H9 (cell line): ENCODE data around the gene NUDT4. TPM values are rescaled to one million over a fixed set of nuclear protein-coding genes. Genes with fewer than 3 reads are reported as not detected.

ENCODE experiments used
- DNase-seq: peaks from one replicate; pipeline ENCODE4 v3.0.0-alpha.2; 2017
- H2AFZ ChIP-seq: one replicate; pipeline ENCODE4 v1.6.1; 2013; ENCODE audit warnings: mild to moderate bottlenecking, low read length, control low read depth, moderate library complexity
- H2AK5ac ChIP-seq: 2 replicates; pipeline ENCODE4 v1.6.1; 2013; ENCODE audit warnings: low read length, control low read depth, mixed read lengths; ENCODE audit not compliant: insufficient read length
- H2BK120ac ChIP-seq: one replicate; pipeline ENCODE4 v1.6.1; 2013; ENCODE audit warnings: low read depth, mild to moderate bottlenecking, low read length, control low read depth, inconsistent platforms; ENCODE audit not compliant: poor library complexity, severe bottlenecking
- H2BK12ac ChIP-seq: 2 replicates; pipeline ENCODE4 v1.6.1; 2013; ENCODE audit warnings: low read length, control low read depth, mixed read lengths, low read depth; ENCODE audit not compliant: insufficient read length
- H2BK15ac ChIP-seq: 2 replicates; pipeline ENCODE4 v1.6.1; 2013; ENCODE audit warnings: low read depth, low read length, control low read depth
- H2BK20ac ChIP-seq: one replicate; pipeline ENCODE4 v1.6.1; 2013; ENCODE audit warnings: low read depth, mild to moderate bottlenecking, low read length, control low read depth, inconsistent platforms; ENCODE audit not compliant: poor library complexity, severe bottlenecking
- H2BK5ac ChIP-seq: 2 replicates; pipeline ENCODE4 v1.6.1; 2013; ENCODE audit warnings: low read length, control low read depth, mixed read lengths; ENCODE audit not compliant: insufficient read length
- H3K14ac ChIP-seq: 2 replicates; pipeline ENCODE4 v1.6.1; 2013; ENCODE audit warnings: low read length, control low read depth; ENCODE audit not compliant: insufficient read depth
- H3K18ac ChIP-seq: 2 replicates; pipeline ENCODE4 v1.6.1; 2013; ENCODE audit warnings: low read depth, mild to moderate bottlenecking, mixed read lengths, low read length, control low read depth; ENCODE audit not compliant: insufficient read length
- H3K23ac ChIP-seq: 2 replicates; pipeline ENCODE4 v1.6.1; 2013; ENCODE audit warnings: low read length, control low read depth, mixed read lengths, low read depth; ENCODE audit not compliant: insufficient read length
- H3K23me2 ChIP-seq: 2 replicates; pipeline ENCODE4 v1.6.1; 2013; ENCODE audit warnings: low read depth, mild to moderate bottlenecking, mixed read lengths, low read length, control low read depth; ENCODE audit not compliant: insufficient read length, poor library complexity, severe bottlenecking
- H3K27ac ChIP-seq: 2 replicates; pipeline ENCODE4 v1.5.1; 2013; ENCODE audit warnings: low read length, control low read depth, mixed read lengths, low read depth; ENCODE audit not compliant: insufficient read length
- H3K27me3 ChIP-seq: 2 replicates; pipeline ENCODE4 v1.6.1; 2013; ENCODE audit warnings: low read length, control low read depth, inconsistent platforms; ENCODE audit not compliant: insufficient read depth
- H3K4ac ChIP-seq: 2 replicates; pipeline ENCODE4 v1.6.1; 2013; ENCODE audit warnings: low read depth, mild to moderate bottlenecking, control low read depth, inconsistent platforms, low read length, moderate library complexity
- H3K4me1 ChIP-seq: 2 replicates; pipeline ENCODE4 v1.6.1; 2013; ENCODE audit warnings: low read length, control low read depth, inconsistent platforms; ENCODE audit not compliant: insufficient read depth
- H3K4me2 ChIP-seq: 2 replicates; pipeline ENCODE4 v1.6.1; 2013; ENCODE audit warnings: low read length, control low read depth, mixed read lengths; ENCODE audit not compliant: insufficient read length, insufficient read depth
- H3K56ac ChIP-seq: 2 replicates; pipeline ENCODE4 v1.6.1; 2013; ENCODE audit warnings: low read depth, mild to moderate bottlenecking, mixed read lengths, low read length, control low read depth; ENCODE audit not compliant: insufficient read length
- H3K79me1 ChIP-seq: 2 replicates; pipeline ENCODE4 v1.6.1; 2013; ENCODE audit warnings: low read depth, mild to moderate bottlenecking, moderate library complexity, low read length, control low read depth, inconsistent platforms; ENCODE audit not compliant: insufficient read depth, poor library complexity, severe bottlenecking
- H3K79me2 ChIP-seq: 2 replicates; pipeline ENCODE4 v1.6.1; 2013; ENCODE audit warnings: low read length, control low read depth, inconsistent platforms; ENCODE audit not compliant: insufficient read depth
- H3K9ac ChIP-seq: 2 replicates; pipeline ENCODE4 v1.6.1; 2013; ENCODE audit warnings: low read length, control low read depth, mixed read lengths; ENCODE audit not compliant: insufficient read length; ENCODE audit errors: extremely low read depth
- H3K9me3 ChIP-seq: one replicate; pipeline ENCODE4 v1.6.1; 2013; ENCODE audit warnings: low read depth, low read length, inconsistent platforms; ENCODE audit not compliant: control insufficient read depth
- H3T11ph ChIP-seq: one replicate; pipeline ENCODE4 v1.6.1; 2013; ENCODE audit warnings: mild to moderate bottlenecking, low read length, control low read depth, inconsistent platforms
- H4K20me1 ChIP-seq: one replicate; pipeline ENCODE4 v1.6.1; 2013; ENCODE audit not compliant: control insufficient read depth, insufficient read length, insufficient read depth
- H4K5ac ChIP-seq: 2 replicates; pipeline ENCODE4 v1.6.1; 2013; ENCODE audit warnings: low read depth, mild to moderate bottlenecking, mixed read lengths, low read length, control low read depth; ENCODE audit not compliant: insufficient read length
- H4K8ac ChIP-seq: replicated peaks from 2 replicates; pipeline ENCODE4 v1.6.1; 2013; ENCODE audit warnings: low read length, control low read depth, mixed read lengths, low read depth; ENCODE audit not compliant: insufficient read length
- H4K91ac ChIP-seq: 2 replicates; pipeline ENCODE4 v1.6.1; 2013; ENCODE audit warnings: low read depth, mild to moderate bottlenecking, moderate library complexity, mixed read lengths, low read length, control low read depth; ENCODE audit not compliant: insufficient read length
- H3K27ac Mint-ChIP-seq, 3 experiments: 2 replicates in 2 of 3; 3 replicates in 1 of 3; pipeline ENCODE4 v1.8.0; 2020 to 2021; ENCODE audit warnings: mixed read lengths in 3 of 3, mild to moderate bottlenecking in 1 of 3, moderate library complexity in 1 of 3
- H3K27me3 Mint-ChIP-seq: 2 replicates; pipeline ENCODE4 v1.8.0; 2021; ENCODE audit warnings: low read depth, mild to moderate bottlenecking, moderate library complexity, mixed read lengths
- H3K36me3 Mint-ChIP-seq, 3 experiments: 2 replicates in 2 of 3; 3 replicates in 1 of 3; pipeline ENCODE4 v1.8.0; 2020 to 2021; ENCODE audit warnings: low read depth in 3 of 3, mixed read lengths in 3 of 3; ENCODE audit not compliant: insufficient read depth in 1 of 3
- H3K4me1 Mint-ChIP-seq, 2 experiments: 2 replicates each; pipeline ENCODE4 v1.8.0; 2020; ENCODE audit warnings: mixed read lengths in 2 of 2
- H3K4me3 Mint-ChIP-seq, 2 experiments: 2 replicates in 1 of 2; 3 replicates in 1 of 2; pipeline ENCODE4 v1.8.0; 2020 to 2021; ENCODE audit warnings: mild to moderate bottlenecking in 2 of 2, mixed read lengths in 2 of 2, moderate library complexity in 1 of 2
- H3K9me3 Mint-ChIP-seq, 2 experiments: 2 replicates in 1 of 2; 3 replicates in 1 of 2; pipeline ENCODE4 v1.8.0; 2020; ENCODE audit warnings: mild to moderate bottlenecking in 2 of 2, mixed read lengths in 2 of 2, moderate library complexity in 1 of 2
- WGBS: extraction: QIAGEN DNeasy Blood & Tissue Kit; methylation state at CpG from one replicate; pipeline ENCODE4 v1.1.7; 2013; ENCODE audit warnings: missing lambda C conversion rate, low lambda C conversion rate, mixed read lengths; ENCODE audit not compliant: insufficient read length; ENCODE audit errors: extremely low coverage; 5-methylcytosine and 5-hydroxymethylcytosine counted together
- total RNA-seq: library from RNA; stranded (reverse); gene quantifications from 2 replicates; pipeline ENCODE4 v1.2.1, GENCODE V29; 2021
- TF ChIP-seq, protein P1 (sequence below): fragments of 200-600 bp; sonication (generic); conservative IDR thresholded peaks from 3 replicates; pipeline ENCODE4 v1.8.0; 2021; ENCODE audit warnings: antibody characterized with exemption, mild to moderate bottlenecking

Gene NUDT4
- total RNA-seq, 1 experiment from 2014 or later, result 40.6 TPM

DNA sequence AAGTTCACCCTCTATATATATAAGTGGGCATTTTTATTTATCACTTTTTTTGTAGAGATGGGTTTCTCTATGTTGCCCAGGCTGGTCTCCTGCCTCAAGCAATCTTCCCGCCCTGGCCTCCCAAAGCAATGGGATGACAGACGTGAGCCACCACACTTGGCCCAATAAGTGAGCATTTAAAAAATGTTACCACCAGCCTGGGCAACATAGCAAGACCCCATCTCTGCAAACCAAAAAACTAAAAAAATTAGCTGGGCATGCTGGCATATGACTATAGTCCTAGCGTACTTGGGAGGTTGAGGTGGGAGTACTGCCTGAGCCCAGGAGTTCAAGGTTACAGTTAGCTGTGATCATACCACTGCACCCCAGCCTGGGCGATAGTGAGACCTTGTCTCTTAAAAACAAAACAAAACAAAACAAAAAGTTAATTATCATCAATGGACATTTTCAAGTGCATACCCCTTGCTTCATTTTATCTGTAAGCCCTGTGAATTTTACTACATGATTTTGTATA lies 40.3 kb downstream of the NUDT4 start:
- Histone ChIP-seq H4K20me1 (no peaks in the 10 kb centered on the region), H2AFZ (no peak overlapping the region), H2BK5ac (no peak overlapping the region), H4K91ac (no peak overlapping the region), H3K4me2 (no peak overlapping the region), H2BK12ac (no peak overlapping the region), H3K9me3 (no peaks in the 10 kb centered on the region), H3T11ph (no peak overlapping the region), H3K4ac (no peak overlapping the region), H2BK20ac (no peak overlapping the region), H3K79me1 (no peaks in the 10 kb centered on the region), H3K9ac (no peak overlapping the region), H4K8ac (no peak overlapping the region), H3K79me2 (peaks cover 54% of the 10 kb centered on the region), H3K4me1 (peaks cover 2% of the 10 kb centered on the region; the same call in 1 of the 2 replicates), H3K56ac (no peak overlapping the region), H2BK15ac (no peak overlapping the region), H3K23me2 (no peaks in the 10 kb centered on the region), H3K27ac (no peak overlapping the region), H2AK5ac (no peak overlapping the region), H4K5ac (no peak overlapping the region), H3K18ac (no peak overlapping the region), H3K14ac (no peak overlapping the region), H3K27me3 (no peaks in the 10 kb centered on the region), H3K23ac (no peak overlapping the region), H2BK120ac (no peak overlapping the region)
- no peak overlapping the region for H3K4me3 Mint-ChIP-seq
- H3K27ac Mint-ChIP-seq, result no peak overlapping the region
- H3K4me1 Mint-ChIP-seq, result peaks cover 37 to 44% of the 10 kb centered on the region in 2 experiments
- no peaks in the 10 kb centered on the region for H3K9me3 Mint-ChIP-seq
- H3K36me3 Mint-ChIP-seq, result peaks cover 3 to 6% (median 4%) of the 10 kb centered on the region in 3 experiments; a peak in 6 of 7 replicates
- no peaks in the 10 kb centered on the region for H3K27me3 Mint-ChIP-seq
- DNase-seq, result no peak
- no CpG with 5 or more reads among the region's 4 CpGs for WGBS
- TF ChIP-seq, protein P1, sequence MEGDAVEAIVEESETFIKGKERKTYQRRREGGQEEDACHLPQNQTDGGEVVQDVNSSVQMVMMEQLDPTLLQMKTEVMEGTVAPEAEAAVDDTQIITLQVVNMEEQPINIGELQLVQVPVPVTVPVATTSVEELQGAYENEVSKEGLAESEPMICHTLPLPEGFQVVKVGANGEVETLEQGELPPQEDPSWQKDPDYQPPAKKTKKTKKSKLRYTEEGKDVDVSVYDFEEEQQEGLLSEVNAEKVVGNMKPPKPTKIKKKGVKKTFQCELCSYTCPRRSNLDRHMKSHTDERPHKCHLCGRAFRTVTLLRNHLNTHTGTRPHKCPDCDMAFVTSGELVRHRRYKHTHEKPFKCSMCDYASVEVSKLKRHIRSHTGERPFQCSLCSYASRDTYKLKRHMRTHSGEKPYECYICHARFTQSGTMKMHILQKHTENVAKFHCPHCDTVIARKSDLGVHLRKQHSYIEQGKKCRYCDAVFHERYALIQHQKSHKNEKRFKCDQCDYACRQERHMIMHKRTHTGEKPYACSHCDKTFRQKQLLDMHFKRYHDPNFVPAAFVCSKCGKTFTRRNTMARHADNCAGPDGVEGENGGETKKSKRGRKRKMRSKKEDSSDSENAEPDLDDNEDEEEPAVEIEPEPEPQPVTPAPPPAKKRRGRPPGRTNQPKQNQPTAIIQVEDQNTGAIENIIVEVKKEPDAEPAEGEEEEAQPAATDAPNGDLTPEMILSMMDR, result no peak
